Lung (tissue), 12 donors: ENCODE results near the gene ADGRF3. TPM values are rescaled to one million over a fixed set of nuclear protein-coding genes. Genes with fewer than 3 reads are reported as not detected.

Source experiments
- ATAC-seq: fragments of 200-7000 bp; cut with Tn5 transposase; one replicate; pipeline ENCODE4 v1.9.1; 2020; ENCODE audit warnings: moderate number of reproducible peaks; ENCODE audit not compliant: insufficient read depth, low FRiP score
- DNase-seq, 3 donors: peaks; one replicate each; pipeline ENCODE4 v3.0.0-alpha.2; 2013 to 2017
- H3K27ac ChIP-seq, 2 donors: one replicate each; pipeline ENCODE4 v1.5.1; 2013; ENCODE audit warnings: mild to moderate bottlenecking in 2 of 2, moderate library complexity in 2 of 2, control low read depth in 1 of 2, inconsistent platforms in 1 of 2, low read depth in 1 of 2, low read length in 1 of 2
- H3K27me3 ChIP-seq, 3 donors: one replicate each; pipeline ENCODE4 v1.5.1; 2013; ENCODE audit warnings: low read length in 2 of 3; ENCODE audit not compliant: control insufficient read depth in 3 of 3, insufficient read depth in 3 of 3
- H3K36me3 ChIP-seq, 4 donors: one replicate each; pipeline ENCODE4 v1.5.1; 2013; ENCODE audit warnings: low read length in 4 of 4, mild to moderate bottlenecking in 1 of 4, moderate library complexity in 1 of 4; ENCODE audit not compliant: control insufficient read depth in 4 of 4, insufficient read depth in 4 of 4
- H3K4me1 ChIP-seq, 5 donors: one replicate each; pipeline ENCODE4 v1.5.1; 2013; ENCODE audit warnings: low read length in 5 of 5, mild to moderate bottlenecking in 2 of 5, moderate library complexity in 1 of 5; ENCODE audit not compliant: control insufficient read depth in 5 of 5, insufficient read depth in 5 of 5
- H3K4me3 ChIP-seq: one replicate; pipeline ENCODE4 v1.5.1; 2013; ENCODE audit warnings: mild to moderate bottlenecking, control low read depth, moderate library complexity
- H3K9ac ChIP-seq, 2 donors: one replicate each; pipeline ENCODE4 v1.5.1; 2013; ENCODE audit warnings: low read length in 2 of 2, control low read depth in 1 of 2; ENCODE audit not compliant: insufficient read depth in 1 of 2
- H3K9me3 ChIP-seq, 4 donors: one replicate each; pipeline ENCODE4 v1.5.1; 2013; ENCODE audit warnings: low read length in 3 of 4, mild to moderate bottlenecking in 1 of 4, moderate library complexity in 1 of 4; ENCODE audit not compliant: control insufficient read depth in 4 of 4, insufficient read depth in 3 of 4
- WGBS, 2 donors: extraction: QIAGEN DNeasy Blood & Tissue Kit; methylation state at CpG; one replicate each; pipeline ENCODE4 v1.1.7; 2013; 5-methylcytosine and 5-hydroxymethylcytosine counted together
- polyA plus RNA-seq, 2 donors: library from polyadenylated mRNA; stranded (reverse); fragments of 200-250 nt; gene quantifications; one replicate each; pipeline ENCODE4 v1.2.1, GENCODE V29; 2013
- total RNA-seq, 2 donors: library from RNA; depleted of rRNA in 1 of 2; stranded (reverse); fragments of >200 nt in 1 of 2; gene quantifications; one replicate each; pipeline ENCODE4 v1.2.1, GENCODE V29; 2014 to 2021
- TF ChIP-seq, protein P1 (sequence below): IDR thresholded peaks from 2 replicates; pipeline ENCODE4 v1.5.1; 2012; ENCODE audit warnings: mild to moderate bottlenecking; ENCODE audit errors: control extremely low read depth, extremely low read depth
- donor health status: control.
- donor health status: control.
- donor health status: Bipolar disorder and iron deficiency.
- donor health status: healthy.
- donor health status: DM: yes; HTN: yes; CAD: no.

Gene ADGRF3
- total and polyA plus RNA-seq, 4 donors: 0.10 to 3.9 (median 0.24) TPM

DNA sequence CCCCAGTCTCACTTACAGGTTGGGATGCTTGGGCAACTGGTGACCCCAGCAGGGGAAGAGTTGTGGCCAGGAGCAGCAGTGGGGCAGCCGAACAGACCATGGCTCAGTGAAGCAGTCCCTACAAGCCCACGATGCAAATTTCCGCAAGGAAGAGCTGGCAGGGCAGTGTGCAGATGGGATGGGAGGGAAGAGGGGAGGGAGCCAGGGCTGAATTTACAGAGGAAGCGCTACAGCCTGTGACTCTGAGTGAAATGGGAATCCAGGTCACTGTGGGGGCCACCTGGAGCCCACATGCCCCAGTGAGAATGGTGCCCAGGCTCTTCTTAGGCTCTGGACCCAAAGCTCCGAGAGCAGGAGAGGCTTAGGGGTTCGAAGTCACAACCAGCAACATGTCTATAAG is 27.6 kb downstream of the ADGRF3 start:
- DNase-seq: no peak
- Histone ChIP-seq H3K27me3 (no peaks in the 10 kb centered on the region), H3K36me3 (no peaks in the 10 kb centered on the region), H3K4me3 (no peak overlapping the region), H3K4me1 (no peaks in the 10 kb centered on the region), H3K27ac (no peak overlapping the region), H3K9ac (no peak overlapping the region), H3K9me3 (peaks cover 0 to 3% (median 0%) of the 10 kb centered on the region in 4 donors)
- TF ChIP-seq, protein P1, sequence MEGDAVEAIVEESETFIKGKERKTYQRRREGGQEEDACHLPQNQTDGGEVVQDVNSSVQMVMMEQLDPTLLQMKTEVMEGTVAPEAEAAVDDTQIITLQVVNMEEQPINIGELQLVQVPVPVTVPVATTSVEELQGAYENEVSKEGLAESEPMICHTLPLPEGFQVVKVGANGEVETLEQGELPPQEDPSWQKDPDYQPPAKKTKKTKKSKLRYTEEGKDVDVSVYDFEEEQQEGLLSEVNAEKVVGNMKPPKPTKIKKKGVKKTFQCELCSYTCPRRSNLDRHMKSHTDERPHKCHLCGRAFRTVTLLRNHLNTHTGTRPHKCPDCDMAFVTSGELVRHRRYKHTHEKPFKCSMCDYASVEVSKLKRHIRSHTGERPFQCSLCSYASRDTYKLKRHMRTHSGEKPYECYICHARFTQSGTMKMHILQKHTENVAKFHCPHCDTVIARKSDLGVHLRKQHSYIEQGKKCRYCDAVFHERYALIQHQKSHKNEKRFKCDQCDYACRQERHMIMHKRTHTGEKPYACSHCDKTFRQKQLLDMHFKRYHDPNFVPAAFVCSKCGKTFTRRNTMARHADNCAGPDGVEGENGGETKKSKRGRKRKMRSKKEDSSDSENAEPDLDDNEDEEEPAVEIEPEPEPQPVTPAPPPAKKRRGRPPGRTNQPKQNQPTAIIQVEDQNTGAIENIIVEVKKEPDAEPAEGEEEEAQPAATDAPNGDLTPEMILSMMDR: no peak
- ATAC-seq: no peak
- WGBS, 2 donors: 76 to 84% methylated on average over 6 of the region's 6 CpGs

DNA sequence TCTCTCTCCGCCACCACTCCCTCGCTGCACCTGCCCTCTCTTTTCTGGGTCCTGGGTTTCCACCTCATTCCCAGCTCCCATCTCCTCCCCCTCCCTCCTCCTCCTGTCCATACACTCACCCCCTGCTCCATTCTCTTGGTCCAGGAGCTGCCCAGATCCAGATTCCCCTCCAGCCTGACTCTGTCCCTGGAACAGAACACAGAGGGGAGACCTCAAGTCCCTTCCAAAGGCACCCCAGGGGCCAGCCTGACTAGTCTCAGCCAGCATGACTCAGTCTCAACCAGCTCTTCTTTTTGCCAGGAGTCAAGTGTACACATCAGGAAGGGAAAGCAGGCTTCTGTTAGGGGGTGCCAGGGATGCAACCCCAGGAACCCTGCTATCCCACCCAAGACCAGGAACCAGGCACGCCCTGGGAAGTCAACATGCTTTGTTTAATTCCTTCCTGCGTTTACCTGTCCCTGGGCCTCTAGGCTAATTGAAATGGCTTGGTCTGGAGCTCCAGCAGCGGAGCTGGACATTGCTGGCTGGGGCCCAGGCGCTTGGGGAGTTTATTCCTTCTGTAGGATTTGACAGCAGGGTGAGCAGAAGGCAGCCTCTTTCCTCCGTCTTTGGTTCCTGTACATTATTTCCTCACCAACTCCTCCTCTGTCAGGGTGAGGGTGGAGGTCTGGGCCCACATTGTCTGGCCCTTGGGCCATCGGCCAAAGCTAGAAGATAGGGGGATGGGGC is 29.0 kb downstream of the ADGRF3 start:
- H3K36me3 ChIP-seq: no peaks in the 10 kb centered on the region
- TF ChIP-seq, protein P1: no peak
- no peaks in the 10 kb centered on the region for H3K4me1 ChIP-seq
- no peaks in the 10 kb centered on the region for H3K27me3 ChIP-seq
- ATAC-seq (no peak), DNase-seq (no peak)
- WGBS, 2 donors: 82 to 83% methylated on average over 8 of the region's 8 CpGs
- H3K9ac ChIP-seq: no peak overlapping the region
- peaks cover 0 to 3% (median 0%) of the 10 kb centered on the region in 4 donors for H3K9me3 ChIP-seq
- no peak overlapping the region for H3K27ac ChIP-seq
- H3K4me3 ChIP-seq: no peak overlapping the region

DNA sequence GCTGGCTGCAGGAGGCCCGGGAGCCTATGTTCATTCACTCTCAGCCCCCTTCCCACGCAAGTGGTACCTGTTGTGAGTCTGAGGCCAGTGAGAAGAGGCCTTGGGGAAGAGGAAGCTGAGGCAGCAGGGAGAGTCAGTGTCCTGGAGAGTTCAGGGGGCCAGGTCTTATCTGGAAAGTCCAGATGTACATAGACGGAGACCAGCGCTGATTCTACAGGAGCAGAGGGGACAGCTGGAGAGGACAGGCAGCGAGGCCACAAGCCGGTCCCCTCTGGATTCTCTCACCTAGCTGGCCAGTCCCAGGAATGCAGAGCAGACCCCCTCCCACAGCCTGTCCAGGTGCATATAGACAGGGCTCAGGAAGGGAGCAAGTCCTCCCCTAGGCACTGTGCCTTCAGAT is 29.7 kb downstream of the ADGRF3 start:
- TF ChIP-seq, protein P1: no peak
- Histone ChIP-seq H3K27ac (no peak overlapping the region), H3K27me3 (no peaks in the 10 kb centered on the region), H3K36me3 (no peaks in the 10 kb centered on the region), H3K4me1 (no peaks in the 10 kb centered on the region), H3K9me3 (peaks cover 0 to 3% (median 0%) of the 10 kb centered on the region in 4 donors), H3K9ac (no peak overlapping the region), H3K4me3 (no peak overlapping the region)
- DNase-seq (no peak), ATAC-seq (no peak)
- 88 to 91% methylated on average over 6 of the region's 6 CpGs for WGBS, 2 donors

DNA sequence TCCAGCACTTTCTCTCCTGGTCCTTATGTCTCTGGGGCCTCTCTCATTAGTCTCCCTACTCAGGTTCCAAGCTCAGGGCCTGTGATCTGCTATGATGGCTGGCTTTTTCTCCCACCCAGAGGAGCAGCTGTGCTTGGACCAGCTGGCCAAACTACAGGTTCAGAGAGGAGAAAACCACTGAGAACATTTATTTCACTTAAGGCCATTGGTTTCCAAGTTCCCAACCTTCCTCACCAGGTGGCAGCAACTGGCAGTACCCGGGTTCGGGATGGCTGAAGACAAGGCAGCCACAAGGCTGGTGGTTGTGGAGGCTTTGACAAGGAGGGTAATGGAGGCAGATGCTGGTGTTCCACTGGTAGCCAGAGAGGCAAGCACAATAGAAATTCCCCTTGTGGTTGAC is 30.5 kb downstream of the ADGRF3 start:
- ATAC-seq: no peak
- no peak for DNase-seq
- WGBS, 2 donors: 55 to 70% methylated on average over 2 of the region's 2 CpGs
- Histone ChIP-seq H3K27ac (no peak overlapping the region), H3K4me1 (no peaks in the 10 kb centered on the region), H3K4me3 (no peak overlapping the region), H3K27me3 (no peaks in the 10 kb centered on the region), H3K36me3 (no peaks in the 10 kb centered on the region), H3K9me3 (no peaks in the 10 kb centered on the region), H3K9ac (no peak overlapping the region)
- TF ChIP-seq, protein P1: no peak
